ENCODE results near the gene PDLIM7. TPM values are rescaled to one million over a fixed set of nuclear protein-coding genes. Genes with fewer than 3 reads are reported as not detected.
A peak's percentile ranks its signal among the peaks of the same experiment; 100 is the strongest.

PDLIM7 gene
- total RNA-seq, 1 donor from 2014 or later = 302 TPM

GRCh38 chr5:177446200-177447065 lies 51.0 kb downstream of the PDLIM7 start, which contains the start of gene PRR7:
PRR7 (plus strand) TSS chr5:177446814; CDS start chr5:177455068, 8,254 bp downstream.
- DNase-seq (ENCODE audit: low read depth) = peak; percentile 70

GRCh38 chr5:177445917-177446199 lies 51.5 kb downstream of the PDLIM7 start:
- DNase-seq (ENCODE audit: low read depth) = no peak

DNA sequence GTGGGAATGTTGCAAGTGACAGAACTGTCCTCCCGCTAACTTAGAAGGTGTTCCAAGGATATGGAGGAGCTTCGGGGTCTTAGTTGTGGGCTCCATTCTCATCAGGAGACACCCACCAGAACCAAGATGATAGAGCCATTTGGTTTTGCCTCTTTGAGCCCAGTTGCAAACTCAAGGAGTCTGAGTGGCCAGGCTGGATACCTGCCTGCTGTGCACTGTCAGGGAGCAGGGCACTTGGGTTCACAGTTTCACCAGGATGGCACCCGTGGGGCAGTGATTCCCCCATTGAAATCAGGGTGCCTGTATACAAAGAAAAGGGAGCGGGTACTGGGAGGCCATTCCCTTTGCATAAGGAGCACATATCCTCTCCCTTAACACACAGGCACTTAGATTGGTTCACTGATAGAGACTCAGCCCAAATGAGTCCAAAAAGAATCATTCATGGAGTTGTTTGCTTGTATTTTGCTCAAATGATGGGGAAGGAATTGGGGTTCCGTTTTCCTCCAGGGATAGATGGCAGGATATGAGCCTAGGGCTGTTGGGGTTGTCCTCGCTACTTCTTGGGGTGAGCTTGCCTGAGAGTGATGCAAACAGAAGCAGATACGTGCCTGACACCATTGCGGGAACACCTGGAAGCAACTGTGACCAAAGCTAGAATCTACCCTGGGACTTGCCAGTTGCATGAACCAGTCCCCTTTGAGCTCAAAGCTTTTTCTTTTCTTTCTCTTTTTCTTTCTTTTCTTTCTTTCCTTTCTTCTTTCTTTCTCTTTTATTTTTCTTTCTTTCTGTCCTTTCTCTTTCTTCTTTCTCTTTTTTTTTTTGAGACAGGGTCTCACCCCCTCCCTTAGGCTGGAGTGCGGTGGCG lies 52.1 kb downstream of the PDLIM7 start:
- DNase-seq (ENCODE audit: low read depth) = no peak

DNA sequence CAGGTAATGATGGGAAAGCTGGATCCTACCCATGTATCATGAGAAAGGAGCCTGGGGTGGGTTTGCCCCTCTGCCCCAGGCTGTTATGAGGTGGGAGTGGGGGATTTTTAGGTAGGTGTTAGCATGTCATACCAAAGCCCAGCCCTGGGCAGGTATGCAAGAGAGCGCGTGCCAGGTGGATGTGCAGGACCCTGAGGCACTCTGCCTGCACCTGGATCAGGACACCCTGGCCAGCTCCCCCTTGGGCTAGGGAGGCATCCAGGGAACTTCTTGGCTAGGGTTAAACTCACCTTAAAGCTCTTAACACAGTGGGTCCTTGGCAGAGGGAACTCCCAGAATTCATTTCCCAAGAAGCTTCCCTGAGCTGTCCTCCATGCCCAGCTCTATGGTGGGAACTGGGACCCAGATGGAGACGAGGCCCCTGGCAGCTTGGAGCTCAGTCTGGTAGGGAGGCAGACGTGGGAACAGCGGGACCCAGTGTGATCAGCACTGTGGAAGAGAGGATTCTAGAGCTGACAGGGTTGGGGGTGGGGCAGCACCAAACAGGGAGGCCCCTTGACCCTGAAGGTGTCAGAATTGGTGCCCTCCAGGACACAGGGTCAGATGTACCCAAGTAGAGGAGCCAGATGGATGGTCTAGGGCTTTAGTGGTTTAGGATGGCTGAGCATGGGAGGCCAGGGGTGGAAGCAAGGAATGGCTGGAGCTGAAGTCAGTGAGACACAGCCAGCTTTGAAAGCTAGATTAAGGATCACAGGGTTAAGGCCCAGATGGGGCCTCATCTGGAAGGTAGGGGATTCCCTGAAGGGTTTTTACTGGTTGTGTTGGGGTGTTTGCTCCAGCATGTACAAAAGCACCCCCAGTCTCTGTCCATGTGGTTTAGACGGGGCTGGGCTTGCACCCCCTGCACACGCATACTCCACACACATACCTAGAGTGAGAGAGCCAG lies 53.0 kb downstream of the PDLIM7 start:
- no peak for DNase-seq (ENCODE audit: low read depth)

- no peak for DNase-seq (ENCODE audit: low read depth)
These were observed 54.0 kb downstream of the PDLIM7 start for GRCh38 chr5:177443144-177443983.

DNA sequence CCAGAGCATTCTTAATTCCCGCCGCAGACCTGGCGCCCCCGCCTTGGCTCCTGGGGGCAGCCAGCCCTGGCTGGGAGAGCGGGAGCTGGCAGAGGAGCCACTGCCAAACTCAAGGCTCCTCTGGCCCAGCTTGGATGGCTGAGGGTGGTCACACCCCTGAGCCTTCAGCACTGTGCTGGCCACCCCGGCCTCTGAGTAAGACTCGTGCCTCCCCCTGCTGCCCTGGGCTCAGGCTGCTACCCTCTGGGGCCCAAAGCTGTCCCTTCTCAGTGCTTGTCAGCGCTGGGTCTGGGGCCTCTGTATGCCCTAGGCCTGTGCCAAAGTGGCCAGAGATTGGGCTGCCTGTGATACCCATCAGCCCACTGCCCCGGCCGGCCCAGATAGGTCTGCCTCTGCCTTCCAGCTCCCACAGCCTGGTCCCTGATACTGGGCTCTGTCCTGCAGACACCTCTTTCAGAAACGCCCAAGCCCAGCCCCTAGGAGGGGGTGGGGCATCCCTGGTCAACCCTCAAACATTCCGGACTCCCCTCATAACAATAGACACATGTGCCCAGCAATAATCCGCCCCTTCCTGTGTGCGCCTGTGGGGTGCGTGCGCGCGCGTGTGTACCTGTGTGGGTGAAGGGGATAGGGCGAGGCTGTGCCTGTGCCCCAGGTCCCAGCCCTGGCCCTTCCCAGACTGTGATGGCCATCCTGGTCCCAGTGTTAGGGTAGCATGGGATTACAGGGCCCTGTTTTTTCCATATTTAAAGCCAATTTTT lies 55.2 kb downstream of the PDLIM7 start:
- no peak for DNase-seq (ENCODE audit: low read depth)

DNA sequence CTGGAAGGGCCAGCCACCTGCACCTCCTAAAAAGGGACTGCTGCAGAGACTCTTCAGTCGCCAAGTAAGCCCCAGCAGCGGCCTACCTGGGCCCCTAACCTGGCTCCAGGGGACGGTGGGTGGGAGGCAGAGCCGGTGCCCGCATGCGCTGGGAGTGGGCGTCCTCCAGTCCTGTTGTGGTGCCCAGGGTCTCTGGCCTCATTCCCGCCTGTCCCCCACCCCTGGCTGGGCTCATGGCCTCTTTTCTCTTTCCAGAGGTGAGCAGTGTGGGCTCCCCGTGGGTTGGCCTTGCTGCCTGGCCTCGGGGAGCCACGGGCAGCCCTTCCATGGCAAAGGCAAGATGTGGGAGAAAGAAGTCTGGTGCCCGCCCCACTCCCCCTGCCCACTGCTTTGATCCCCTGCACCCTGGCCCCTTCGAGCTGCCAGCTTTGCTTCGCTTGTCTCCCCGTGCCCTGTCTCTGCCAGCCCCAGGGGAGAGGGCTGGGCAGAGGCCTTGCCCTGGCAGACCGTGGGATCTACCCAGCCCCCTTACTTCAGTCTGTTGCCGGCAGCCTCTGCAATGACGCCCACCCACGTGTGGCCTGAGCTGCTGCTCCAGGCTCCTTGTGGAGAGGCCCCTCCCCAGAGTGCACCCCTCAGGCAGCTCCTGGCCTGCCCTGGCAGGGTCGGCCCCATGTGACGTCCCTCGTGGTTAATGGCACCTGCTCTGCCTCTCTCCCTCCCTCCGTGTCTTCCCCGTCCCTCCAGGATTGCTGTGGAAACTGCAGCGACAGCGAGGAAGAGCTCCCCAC lies 56.2 kb downstream of the PDLIM7 start:
- peak; percentile 52 for DNase-seq (ENCODE audit: low read depth)

DNA sequence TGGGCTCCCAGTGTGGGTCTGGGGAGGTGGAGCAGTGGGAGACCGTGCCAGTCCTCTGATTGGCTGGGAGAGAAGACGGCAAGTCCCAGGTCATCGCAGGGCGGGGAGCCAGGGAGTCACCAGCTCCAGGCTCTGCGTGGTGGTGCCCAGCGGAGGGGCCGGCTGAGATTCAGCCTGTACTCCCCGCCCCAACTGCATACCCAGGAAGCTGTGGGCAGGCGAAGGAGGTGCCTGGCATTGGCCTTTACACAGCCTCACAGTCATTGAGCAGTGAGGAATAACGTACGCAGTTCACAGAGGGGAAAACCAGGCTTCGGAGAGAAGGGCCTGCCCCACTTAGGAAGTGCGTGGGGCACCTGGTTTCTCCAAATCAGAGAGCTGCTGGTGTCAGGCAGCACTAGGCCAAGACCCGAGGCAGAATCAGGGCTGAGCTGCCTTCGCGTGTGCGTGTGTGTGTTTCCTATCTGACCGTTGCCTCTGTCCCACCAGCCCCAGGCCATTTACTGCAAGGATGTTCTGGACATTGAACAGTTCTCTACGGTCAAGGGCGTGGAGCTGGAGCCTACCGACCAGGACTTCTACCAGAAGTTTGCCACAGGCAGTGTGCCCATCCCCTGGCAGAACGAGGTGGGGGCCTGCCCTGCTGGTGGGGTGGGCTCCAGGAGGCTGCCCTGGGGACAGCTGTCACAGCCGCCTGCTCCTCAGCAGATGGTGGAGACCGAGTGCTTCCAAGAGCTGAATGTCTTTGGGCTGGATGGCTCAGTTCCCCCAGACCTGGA lies 57.0 kb downstream of the PDLIM7 start:
- DNase-seq (ENCODE audit: low read depth) = no peak

DNA sequence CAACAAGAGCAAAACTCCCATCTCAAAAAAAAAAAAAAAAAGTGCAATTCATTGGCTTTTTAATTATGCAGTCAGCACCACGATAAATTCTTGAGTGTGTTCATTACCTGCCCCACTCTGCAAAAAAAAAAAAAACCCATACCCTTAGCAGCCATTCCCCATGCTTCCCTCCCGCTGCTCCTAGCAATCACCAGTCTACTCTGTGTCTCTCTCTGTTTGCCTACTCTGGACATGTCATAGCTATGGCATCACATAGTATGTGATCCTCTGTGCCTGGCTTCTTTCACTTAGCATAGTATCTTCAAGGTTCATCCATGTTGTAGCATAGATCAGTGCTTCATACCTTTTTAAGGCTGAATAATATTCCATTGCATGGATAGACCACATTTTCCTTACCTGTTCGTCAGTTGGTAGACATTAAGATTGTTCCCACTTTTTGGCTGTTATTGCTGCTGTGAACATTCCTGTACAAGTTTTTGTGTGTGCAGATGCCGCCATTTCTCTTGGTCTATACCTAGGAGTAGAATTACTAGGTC lies 57.8 kb downstream of the PDLIM7 start:
- no peak for DNase-seq (ENCODE audit: low read depth)

DNA sequence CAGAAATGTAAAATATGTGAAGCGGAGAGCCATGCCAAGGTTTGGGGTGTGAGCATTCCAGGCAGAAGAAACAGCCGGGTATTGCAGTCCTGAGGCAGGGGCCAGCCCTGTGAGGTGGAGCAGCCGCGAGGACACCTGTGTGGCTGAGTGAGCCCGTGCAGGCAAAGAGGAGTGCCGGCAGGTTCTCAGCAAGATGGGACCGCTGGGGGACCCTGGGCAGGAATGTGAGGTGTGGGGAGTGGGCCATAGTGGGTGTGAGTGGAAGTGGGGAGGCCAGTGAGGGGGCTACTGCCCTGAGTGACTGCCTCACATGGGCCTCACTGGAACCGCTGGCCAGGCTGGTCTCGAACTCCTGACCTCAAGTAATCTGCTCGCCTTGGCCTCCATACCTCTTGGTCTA lies 58.9 kb downstream of the PDLIM7 start:
- DNase-seq (ENCODE audit: low read depth) = no peak

DNA sequence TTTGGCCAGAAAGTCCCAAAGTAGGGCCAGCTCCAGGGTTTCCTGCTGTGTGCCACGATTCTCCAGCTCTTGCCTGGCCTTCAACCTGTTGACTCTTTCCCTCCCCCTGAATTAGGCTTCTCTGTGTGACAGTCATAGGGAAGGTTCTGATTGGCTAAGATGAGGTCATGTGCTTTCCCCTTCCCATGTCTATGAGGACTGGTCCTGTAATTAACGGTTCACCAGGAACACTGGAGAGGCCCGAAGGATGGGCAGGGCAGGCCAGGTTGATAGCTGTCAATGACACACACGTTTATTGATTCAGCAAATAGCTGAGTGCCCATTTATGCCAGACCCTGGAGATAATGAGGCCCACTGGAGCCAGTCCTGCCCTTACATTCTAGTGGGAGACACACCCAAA lies 59.8 kb downstream of the PDLIM7 start:
- DNase-seq (ENCODE audit: low read depth) = no peak

- DNase-seq (ENCODE audit: low read depth) = no peak
These were observed 61.4 kb downstream of the PDLIM7 start for GRCh38 chr5:177435847-177436536.

DNA sequence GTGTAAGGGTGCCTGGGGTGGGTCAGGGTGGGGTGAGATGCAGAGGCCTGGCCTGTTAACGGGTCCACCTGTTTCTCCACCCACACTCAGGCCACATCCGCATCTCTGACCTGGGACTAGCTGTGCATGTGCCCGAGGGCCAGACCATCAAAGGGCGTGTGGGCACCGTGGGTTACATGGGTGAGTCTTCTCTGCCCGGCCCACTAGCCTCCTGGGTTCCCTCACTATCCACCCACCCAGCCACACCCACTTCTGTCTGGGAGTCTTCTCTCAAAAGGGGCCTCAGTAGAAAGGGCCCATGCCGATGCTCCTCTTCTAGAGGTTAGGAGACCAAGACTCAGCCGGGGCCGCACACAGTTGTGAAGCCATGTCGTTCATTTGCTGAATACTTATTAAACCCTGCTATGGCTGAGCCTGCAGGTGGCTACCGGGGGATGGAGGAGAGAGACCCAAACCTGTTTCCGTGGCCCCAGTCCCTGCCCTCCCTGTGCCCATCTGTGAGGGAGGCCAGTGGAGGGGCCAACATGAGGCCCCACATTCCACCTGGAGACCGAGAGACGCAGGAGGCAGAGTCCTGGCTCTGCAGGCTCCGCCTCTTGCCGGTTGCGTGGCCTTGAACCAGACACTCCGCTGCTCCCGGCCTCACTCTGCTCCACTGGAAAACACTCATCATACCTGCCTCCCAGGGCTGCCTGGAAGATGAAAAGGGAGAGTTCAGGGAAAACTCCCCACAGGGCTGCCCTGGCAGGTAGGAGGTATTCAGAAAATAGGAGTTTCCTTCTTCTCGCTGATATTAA lies 62.3 kb downstream of the PDLIM7 start:
- DNase-seq (ENCODE audit: low read depth) = no peak

GRCh38 chr5:177434437-177434836 lies 63.0 kb downstream of the PDLIM7 start:
- DNase-seq (ENCODE audit: low read depth) = no peak

DNA sequence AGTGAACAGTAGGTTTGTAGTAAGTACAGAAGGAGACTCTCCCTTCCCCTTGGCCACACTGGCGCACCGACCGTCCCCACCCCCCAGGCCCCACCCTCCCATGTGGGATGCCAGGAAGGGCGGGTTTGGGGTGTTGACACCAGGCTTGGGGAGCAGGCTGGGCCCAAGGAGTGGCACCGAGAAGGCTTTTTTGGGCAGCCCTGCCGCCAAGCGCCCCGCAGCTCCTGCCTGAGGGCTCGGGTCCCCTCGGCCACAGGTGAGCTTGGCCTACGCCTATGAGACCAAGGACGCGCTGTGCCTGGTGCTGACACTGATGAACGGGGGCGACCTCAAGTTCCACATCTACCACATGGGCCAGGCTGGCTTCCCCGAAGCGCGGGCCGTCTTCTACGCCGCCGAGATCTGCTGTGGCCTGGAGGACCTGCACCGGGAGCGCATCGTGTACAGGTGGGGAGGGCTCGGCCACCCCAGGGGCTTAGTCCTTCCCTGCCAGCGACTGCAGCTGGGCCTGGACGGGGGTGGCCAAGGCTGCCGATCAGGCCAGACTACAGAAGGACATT lies 63.7 kb downstream of the PDLIM7 start:
- no peak for DNase-seq (ENCODE audit: low read depth)

All from myocyte (in vitro differentiated cells).